Astrocyte (in vitro differentiated cells and primary cell): ENCODE results near the gene STXBP5. TPM values are rescaled to one million over a fixed set of nuclear protein-coding genes. Genes with fewer than 3 reads are reported as not detected.
A peak's percentile ranks its signal among the peaks of the same experiment; 100 is the strongest.

Source experiments
- DNase-seq: peaks from one replicate; pipeline ENCODE4 v3.0.0-alpha.2; 2010; ENCODE audit warnings: low read depth
- FAIRE-seq: peaks from 2 replicates; lab custom pipeline; 2011; peaks lifted over from hg19 to GRCh38; lab: Jason Lieb, UNC
- H2AFZ ChIP-seq: 2 replicates; pipeline ENCODE4 v1.6.0; 2012; ENCODE audit warnings: low read depth, low read length, inconsistent platforms
- H3K27ac ChIP-seq: 2 replicates; pipeline ENCODE4 v1.5.1; 2011; ENCODE audit warnings: low read depth, low read length, inconsistent platforms
- H3K27me3 ChIP-seq: 2 replicates; pipeline ENCODE4 v1.6.0; 2011; ENCODE audit warnings: low read length, inconsistent platforms; ENCODE audit not compliant: insufficient read depth
- H3K36me3 ChIP-seq: 2 replicates; pipeline ENCODE4 v1.5.1; 2011; ENCODE audit warnings: low read length, inconsistent platforms; ENCODE audit not compliant: insufficient read depth
- H3K4me1 ChIP-seq: 2 replicates; pipeline ENCODE4 v1.5.1; 2011; ENCODE audit warnings: low read length, inconsistent platforms; ENCODE audit not compliant: insufficient read depth
- H3K4me2 ChIP-seq: 2 replicates; pipeline ENCODE4 v1.6.0; 2012; ENCODE audit warnings: low read length, inconsistent platforms
- H3K4me3 ChIP-seq: 2 replicates; pipeline ENCODE4 v1.5.1; 2011; ENCODE audit warnings: low read depth, mild to moderate bottlenecking, low read length, inconsistent platforms; ENCODE audit not compliant: insufficient read depth
- H3K79me2 ChIP-seq: 2 replicates; pipeline ENCODE4 v1.6.0; 2012; ENCODE audit warnings: mild to moderate bottlenecking, low read length, inconsistent platforms; ENCODE audit not compliant: insufficient read depth
- H3K9ac ChIP-seq: 2 replicates; pipeline ENCODE4 v1.6.0; 2012; ENCODE audit warnings: mild to moderate bottlenecking, low read length, inconsistent platforms
- H3K9me3 ChIP-seq: 2 replicates; pipeline ENCODE4 v1.5.1; 2012; ENCODE audit warnings: low read depth, mild to moderate bottlenecking, low read length, inconsistent platforms; ENCODE audit not compliant: insufficient read depth
- H4K20me1 ChIP-seq: 2 replicates; pipeline ENCODE4 v1.6.0; 2012; ENCODE audit warnings: low read length, inconsistent platforms; ENCODE audit not compliant: insufficient read depth
- H3K27ac Mint-ChIP-seq: one replicate; pipeline ENCODE4 v1.8.0; 2021; ENCODE audit warnings: mild to moderate bottlenecking, mixed read lengths; ENCODE audit not compliant: unreplicated experiment
- H3K27me3 Mint-ChIP-seq: one replicate; pipeline ENCODE4 v1.8.0; 2021; ENCODE audit warnings: low read depth, mixed read lengths; ENCODE audit not compliant: unreplicated experiment
- H3K36me3 Mint-ChIP-seq: one replicate; pipeline ENCODE4 v1.8.0; 2021; ENCODE audit warnings: low read depth, mixed read lengths; ENCODE audit not compliant: unreplicated experiment
- H3K4me1 Mint-ChIP-seq: one replicate; pipeline ENCODE4 v1.8.0; 2021; ENCODE audit warnings: low read depth, mixed read lengths; ENCODE audit not compliant: unreplicated experiment
- H3K4me3 Mint-ChIP-seq: one replicate; pipeline ENCODE4 v1.8.0; 2021; ENCODE audit warnings: mild to moderate bottlenecking, moderate library complexity, mixed read lengths; ENCODE audit not compliant: unreplicated experiment
- H3K9me3 Mint-ChIP-seq: one replicate; pipeline ENCODE4 v1.8.0; 2021; ENCODE audit warnings: mild to moderate bottlenecking, mixed read lengths; ENCODE audit not compliant: unreplicated experiment
- CTCF ChIP-seq: IDR thresholded peaks from 2 replicates; pipeline ENCODE4 v1.5.1; 2011; ENCODE audit warnings: low read depth, mild to moderate bottlenecking, inconsistent platforms, low read length, moderate library complexity; ENCODE audit not compliant: insufficient read depth
- EZH2 ChIP-seq: IDR thresholded peaks from 2 replicates; pipeline ENCODE4 v1.6.1; 2012; ENCODE audit warnings: mild to moderate bottlenecking, low read length, inconsistent platforms; ENCODE audit not compliant: insufficient read depth
- total RNA-seq: library from RNA; stranded (reverse); gene quantifications from 2 replicates; pipeline ENCODE4 v1.2.1, GENCODE V29; 2021

STXBP5 gene
- total RNA-seq, 1 donor from 2014 or later: 25.7 TPM

- H3K27me3 ChIP-seq: no peaks in the 10 kb centered on the region
- DNase-seq: peak; percentile 22
- no peaks in the 10 kb centered on the region for H3K27me3 Mint-ChIP-seq
- no peak overlapping the region for H3K27ac ChIP-seq
- H4K20me1 ChIP-seq: peaks cover 24% of the 10 kb centered on the region
- H2AFZ ChIP-seq: no peak overlapping the region
- no peaks in the 10 kb centered on the region for H3K9me3 ChIP-seq
- H3K4me1 ChIP-seq: peaks cover 5% of the 10 kb centered on the region
- H3K4me3 ChIP-seq: peak overlapping the region; percentile 49
- H3K4me1 Mint-ChIP-seq: peaks cover 17% of the 10 kb centered on the region
- H3K4me2 ChIP-seq: peak overlapping the region; percentile 96
- no peak overlapping the region for H3K27ac Mint-ChIP-seq
- peaks cover 62% of the 10 kb centered on the region for H3K79me2 ChIP-seq
- H3K9me3 Mint-ChIP-seq: no peaks in the 10 kb centered on the region
- peak overlapping the region; percentile 46 for H3K9ac ChIP-seq
- H3K36me3 ChIP-seq: no peaks in the 10 kb centered on the region
- TF ChIP-seq EZH2 (no peak), CTCF (no peak)
- H3K4me3 Mint-ChIP-seq: peak overlapping the region; percentile 96
- H3K36me3 Mint-ChIP-seq: peaks cover 2% of the 10 kb centered on the region
- FAIRE-seq: no peak
Measured at GRCh38 chr6:147205690-147206600, 1.7 kb downstream of the STXBP5 start.

GRCh38 chr6:147207351-147207750 lies 3.1 kb downstream of the STXBP5 start:
- FAIRE-seq (no peak), DNase-seq (no peak)
- Mint-ChIP-seq H3K9me3 (no peaks in the 10 kb centered on the region), H3K27me3 (no peaks in the 10 kb centered on the region), H3K36me3 (peaks cover 2% of the 10 kb centered on the region), H3K4me1 (peaks cover 17% of the 10 kb centered on the region), H3K4me3 (peak overlapping the region; percentile 31), H3K27ac (no peak overlapping the region)
- TF ChIP-seq CTCF (no peak), EZH2 (no peak)
- no peaks in the 10 kb centered on the region for H3K36me3 ChIP-seq
- peaks cover 71% of the 10 kb centered on the region for H3K79me2 ChIP-seq
- H3K27me3 ChIP-seq: no peaks in the 10 kb centered on the region
- peaks cover 28% of the 10 kb centered on the region for H4K20me1 ChIP-seq
- no peak overlapping the region for H3K27ac ChIP-seq
- H3K9ac ChIP-seq: no peak overlapping the region
- H3K4me3 ChIP-seq: no peak overlapping the region
- no peaks in the 10 kb centered on the region for H3K9me3 ChIP-seq
- H2AFZ ChIP-seq: no peak overlapping the region
- peaks cover 5% of the 10 kb centered on the region for H3K4me1 ChIP-seq
- H3K4me2 ChIP-seq: peak overlapping the region; percentile 19
